ENCODE results near the gene TBC1D8.

The TBC1D8 gene

DNA sequence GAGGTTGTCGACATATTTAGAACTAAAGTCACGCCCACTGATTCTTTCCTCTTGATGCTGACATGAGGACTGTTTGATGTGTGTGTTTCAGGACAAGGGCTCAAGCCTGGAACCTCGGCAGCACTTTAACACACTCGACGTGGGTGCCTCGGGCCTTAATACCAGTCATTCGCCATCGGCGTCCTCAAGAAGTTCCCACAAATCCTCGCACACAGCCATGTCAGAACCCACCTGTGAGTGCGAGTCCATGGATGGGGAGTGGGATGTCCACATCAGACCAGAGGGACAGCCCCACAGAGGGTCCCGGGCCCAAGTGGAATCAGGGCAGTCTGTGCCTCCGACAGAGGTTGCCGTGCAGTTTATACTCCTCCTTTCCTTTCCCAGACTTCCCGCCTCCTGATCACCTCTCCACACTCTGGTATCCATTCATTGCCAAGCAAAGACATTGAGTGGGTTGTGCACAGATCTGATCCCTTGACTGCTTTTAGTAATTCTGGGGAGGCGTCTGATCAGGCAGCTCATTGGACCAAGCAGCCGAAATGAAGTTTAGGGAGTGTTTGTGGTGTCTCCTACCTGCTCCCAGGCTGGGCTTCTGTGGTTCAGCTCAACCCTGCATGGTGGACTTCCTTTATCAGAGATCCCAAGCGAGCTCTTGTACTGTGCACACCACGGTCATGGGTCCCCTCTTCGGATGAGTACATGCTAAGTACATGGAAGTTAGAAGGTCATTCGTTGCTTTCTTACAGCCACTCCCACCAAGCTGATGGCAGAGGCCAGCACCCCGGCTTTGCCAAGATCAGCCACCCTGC, 176.3 kb downstream of the TBC1D8 start:
- DNase-seq = no peak

DNA sequence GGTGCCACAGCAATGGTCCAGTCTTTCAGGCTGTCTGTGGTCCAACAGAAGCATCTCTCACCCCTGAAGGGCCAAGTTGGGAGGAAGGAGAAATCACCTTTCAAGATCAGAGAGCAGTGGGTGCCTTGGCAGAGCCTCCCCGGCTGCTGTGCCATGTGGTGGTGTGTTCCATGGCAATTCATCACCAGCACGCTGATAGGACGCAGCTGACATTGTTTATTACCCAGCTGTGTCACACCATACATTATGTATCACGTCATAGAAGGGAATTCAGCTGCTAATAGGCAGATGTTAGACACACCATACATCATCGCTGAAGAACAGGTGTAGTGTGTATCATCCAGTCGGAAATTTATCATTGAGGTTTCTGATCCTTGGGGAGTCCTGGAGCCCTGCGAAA, 178.7 kb downstream of the TBC1D8 start:
- DNase-seq = no peak

GRCh38 chr2:100971221-100971620, 180.0 kb downstream of the TBC1D8 start:
- DNase-seq = no peak

- DNase-seq = no peak
These were observed 181.2 kb downstream of the TBC1D8 start for GRCh38 chr2:100969998-100970397.

- no peak for DNase-seq
These were observed 182.7 kb downstream of the TBC1D8 start for GRCh38 chr2:100968146-100969145.

DNA sequence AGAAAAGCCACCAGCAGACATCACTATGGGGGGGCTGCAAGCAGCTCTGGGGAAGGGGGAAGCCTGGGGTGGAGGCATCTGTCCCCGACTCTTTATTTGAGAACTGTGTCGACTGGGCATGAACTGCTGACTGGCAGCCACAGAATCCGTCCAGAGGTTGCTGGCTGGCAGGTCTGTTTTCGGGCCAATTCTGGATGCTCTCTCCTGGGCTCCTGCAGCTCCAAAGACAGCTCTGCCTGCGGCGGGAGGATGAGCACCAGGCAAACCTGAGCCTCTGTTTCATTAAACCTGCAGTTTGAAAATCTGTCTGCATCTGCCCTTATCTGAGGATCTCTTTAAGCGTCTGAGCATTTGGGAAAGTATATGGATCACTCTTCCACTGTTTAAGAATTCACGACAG, 183.5 kb downstream of the TBC1D8 start:
- no peak for DNase-seq

DNA sequence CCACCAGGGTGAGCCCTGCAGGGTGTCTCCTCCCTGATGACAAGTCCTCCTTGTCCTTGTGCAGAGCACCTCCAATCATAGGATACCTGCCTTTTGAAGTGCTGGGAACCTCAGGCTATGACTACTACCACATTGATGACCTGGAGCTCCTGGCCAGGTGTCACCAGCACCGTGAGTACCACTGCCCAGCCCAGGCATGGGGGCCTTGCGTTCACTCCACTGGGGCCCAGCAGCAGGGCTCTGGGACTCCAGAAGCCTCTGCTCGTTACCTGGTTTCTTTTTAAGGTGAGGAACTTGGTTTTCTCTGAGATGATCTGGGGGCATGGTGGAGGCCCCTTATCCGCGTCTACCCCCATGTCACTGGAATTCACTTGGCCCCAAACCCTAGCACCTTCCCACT, 185.6 kb downstream of the TBC1D8 start:
- DNase-seq = no peak

- no peak for DNase-seq
These were observed 186.5 kb downstream of the TBC1D8 start for GRCh38 chr2:100964681-100965169.

- no peak for DNase-seq
These were observed 187.0 kb downstream of the TBC1D8 start for GRCh38 chr2:100964222-100964621.

DNA sequence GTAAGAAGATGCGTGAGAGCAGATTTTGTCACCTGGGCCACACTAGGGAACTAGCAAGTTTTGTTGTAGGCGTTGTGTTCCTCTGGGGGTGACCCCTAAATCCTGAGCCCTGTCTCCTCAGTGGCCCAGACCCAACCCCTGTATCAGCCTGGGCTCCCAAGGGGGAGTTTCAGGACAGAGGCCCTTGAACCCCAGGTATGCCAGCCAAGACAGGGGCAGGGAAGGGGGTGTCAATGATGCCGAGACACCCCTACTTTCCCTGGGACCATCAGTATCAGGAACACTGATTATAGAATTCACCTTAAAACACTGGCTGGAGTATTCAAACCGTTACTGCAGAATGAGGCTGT, 188.2 kb downstream of the TBC1D8 start:
- DNase-seq = no peak

DNA sequence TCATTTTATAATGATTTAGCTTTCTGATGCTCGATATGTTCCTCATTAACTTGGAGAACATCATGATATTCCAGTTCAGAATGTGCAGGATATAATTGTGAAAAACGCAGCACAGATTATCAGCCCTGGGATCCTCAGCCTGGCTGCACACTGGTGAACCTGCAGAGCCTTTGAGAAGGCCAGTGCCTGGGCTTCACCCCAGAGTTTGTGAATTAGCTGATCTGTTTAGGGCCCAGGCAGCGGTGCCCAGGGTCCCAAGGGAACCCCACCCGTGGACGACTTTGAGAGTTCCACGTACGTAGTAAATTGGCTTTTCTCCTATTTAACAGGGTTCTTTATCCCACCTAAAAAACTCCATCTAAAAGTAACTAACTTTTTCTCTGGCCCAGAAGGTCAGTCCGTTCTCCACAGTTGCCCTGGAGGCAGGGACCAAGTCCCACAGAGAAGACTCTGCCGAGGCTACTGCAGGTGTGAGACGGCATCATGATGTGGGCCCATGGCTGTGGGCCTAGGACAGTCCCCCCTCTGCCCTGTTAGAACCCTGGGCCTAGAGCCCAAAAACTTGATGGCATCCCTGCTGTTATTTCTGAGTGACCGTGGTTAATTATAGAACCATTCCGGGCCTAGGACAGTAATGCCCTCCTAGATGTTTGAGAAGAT, 188.7 kb downstream of the TBC1D8 start:
- no peak for DNase-seq

DNA sequence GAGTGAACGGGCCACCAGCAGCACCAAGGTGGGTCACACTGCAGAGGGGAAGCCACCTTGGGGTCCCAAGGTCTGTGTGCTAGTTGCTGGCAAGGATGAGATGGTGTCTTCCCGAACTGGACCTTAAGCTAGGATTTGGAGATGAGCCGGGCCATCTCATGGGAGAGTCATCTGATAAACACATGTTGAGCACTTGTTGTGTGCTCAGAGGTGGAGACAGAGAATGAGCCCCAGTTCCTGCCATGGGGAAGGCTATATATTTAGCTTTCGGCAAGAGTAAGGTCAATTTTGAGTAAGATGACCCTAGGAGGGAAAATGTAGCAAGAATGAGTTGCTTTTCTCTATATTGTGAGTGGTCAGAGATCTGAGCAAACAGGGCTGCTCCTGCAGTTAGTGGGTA, 190.5 kb downstream of the TBC1D8 start:
- no peak for DNase-seq

GRCh38 chr2:100959225-100959880, 191.8 kb downstream of the TBC1D8 start:
- DNase-seq = no peak

- DNase-seq = peak; percentile 60
These were observed 193.1 kb downstream of the TBC1D8 start for GRCh38 chr2:100957996-100958653.
